ENCODE measurements around the gene MFSD6. TPM values are rescaled to one million over a fixed set of nuclear protein-coding genes. Genes with fewer than 3 reads are reported as not detected.

MFSD6 gene
- polyA plus RNA-seq, 1 donor from 2014 or later: 11.8 TPM

DNA sequence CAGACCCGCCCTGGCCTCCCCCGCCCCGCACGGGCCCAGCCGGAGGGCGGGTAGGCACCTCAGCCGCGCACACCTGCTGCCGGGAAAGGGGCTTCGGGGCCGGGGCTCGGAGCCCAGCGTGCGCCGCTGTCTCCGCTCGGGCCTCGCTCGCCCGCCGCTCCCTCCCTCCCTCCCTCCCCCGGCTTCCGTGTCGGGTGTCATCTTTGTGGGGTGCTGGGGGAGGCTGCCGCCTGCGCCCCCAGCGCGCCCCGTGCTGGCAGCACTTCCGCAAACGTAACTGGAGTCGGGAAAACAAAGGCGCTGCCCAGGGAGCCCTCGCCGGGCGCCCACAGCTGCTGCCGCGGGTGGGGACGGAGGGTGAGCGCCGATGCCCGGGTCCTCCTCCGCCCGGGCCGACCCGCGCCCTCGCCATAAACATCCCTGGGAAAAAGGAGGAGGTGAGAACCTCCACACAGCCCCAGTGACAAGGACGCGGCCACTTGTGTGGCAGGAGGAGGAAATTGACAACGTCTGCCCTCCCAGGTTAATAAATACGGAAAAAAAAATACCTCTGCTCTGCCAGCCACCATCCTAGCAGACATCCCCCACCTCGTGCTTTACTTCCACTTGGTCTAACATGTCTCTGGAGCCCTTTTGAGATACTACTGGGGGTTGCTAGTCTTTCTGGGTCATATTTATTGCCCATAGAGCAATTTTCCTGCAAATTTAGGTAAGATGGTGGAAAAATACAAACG, 550 bp downstream of the MFSD6 start:
- Histone ChIP-seq H3K36me3 (ENCODE audit: insufficient read depth, low read length) (no peaks in the 10 kb centered on the region), H3K9me3 (ENCODE audit: low read length) (no peaks in the 10 kb centered on the region), H3K27me3 (ENCODE audit: insufficient read depth, low read depth, low read length) (peaks cover 7% of the 10 kb centered on the region), H3F3A (ENCODE audit: insufficient read depth, low read length, poor library complexity, severe bottlenecking) (no peaks in the 10 kb centered on the region), H4K20me1 (ENCODE audit: insufficient read depth) (no peaks in the 10 kb centered on the region), H3K27ac (ENCODE audit: low read length) (peak overlapping the region; percentile 77), H3K4me2 (ENCODE audit: low read length) (peak overlapping the region; percentile 96), H3K9me2 (ENCODE audit: insufficient read depth, low read length) (no peaks in the 10 kb centered on the region), H2AFZ (ENCODE audit: low read depth, low read length) (peak overlapping the region; percentile 73), H3K4me3 (ENCODE audit: low read length) (peak overlapping the region; percentile 87), H3K79me2 (replicated peaks; ENCODE audit: insufficient read depth, low read length) (peaks cover 17% of the 10 kb centered on the region), H3K9ac (ENCODE audit: low read length) (peak overlapping the region; percentile 89)
- TF ChIP-seq EZH2 (IDR thresholded peaks at IDR 0.05; ENCODE audit: borderline replicate concordance, insufficient read depth, low read length, poor library complexity, severe bottlenecking) (no peak), SMC3 (conservative IDR thresholded peaks at IDR 0.05; ENCODE audit: poor library complexity) (no peak), MXI1 (conservative IDR thresholded peaks at IDR 0.05; ENCODE audit: poor library complexity, severe bottlenecking) (peak; percentile 38), RAD21 (conservative IDR thresholded peaks at IDR 0.05) (peak; percentile 31), EP300 (conservative IDR thresholded peaks at IDR 0.05; ENCODE audit: poor library complexity, severe bottlenecking) (no peak), REST (IDR thresholded peaks at IDR 0.05; ENCODE audit: borderline replicate concordance) (peak; percentile 55), TAF1 (IDR thresholded peaks at IDR 0.05; ENCODE audit: low read depth) (peak; percentile 38), POLR2AphosphoS5 (IDR thresholded peaks at IDR 0.05) (peak; percentile 9)
- TF ChIP-seq, protein P1, sequence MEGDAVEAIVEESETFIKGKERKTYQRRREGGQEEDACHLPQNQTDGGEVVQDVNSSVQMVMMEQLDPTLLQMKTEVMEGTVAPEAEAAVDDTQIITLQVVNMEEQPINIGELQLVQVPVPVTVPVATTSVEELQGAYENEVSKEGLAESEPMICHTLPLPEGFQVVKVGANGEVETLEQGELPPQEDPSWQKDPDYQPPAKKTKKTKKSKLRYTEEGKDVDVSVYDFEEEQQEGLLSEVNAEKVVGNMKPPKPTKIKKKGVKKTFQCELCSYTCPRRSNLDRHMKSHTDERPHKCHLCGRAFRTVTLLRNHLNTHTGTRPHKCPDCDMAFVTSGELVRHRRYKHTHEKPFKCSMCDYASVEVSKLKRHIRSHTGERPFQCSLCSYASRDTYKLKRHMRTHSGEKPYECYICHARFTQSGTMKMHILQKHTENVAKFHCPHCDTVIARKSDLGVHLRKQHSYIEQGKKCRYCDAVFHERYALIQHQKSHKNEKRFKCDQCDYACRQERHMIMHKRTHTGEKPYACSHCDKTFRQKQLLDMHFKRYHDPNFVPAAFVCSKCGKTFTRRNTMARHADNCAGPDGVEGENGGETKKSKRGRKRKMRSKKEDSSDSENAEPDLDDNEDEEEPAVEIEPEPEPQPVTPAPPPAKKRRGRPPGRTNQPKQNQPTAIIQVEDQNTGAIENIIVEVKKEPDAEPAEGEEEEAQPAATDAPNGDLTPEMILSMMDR (IDR thresholded peaks at IDR 0.05; ENCODE audit: poor library complexity, severe bottlenecking): no peak

DNA sequence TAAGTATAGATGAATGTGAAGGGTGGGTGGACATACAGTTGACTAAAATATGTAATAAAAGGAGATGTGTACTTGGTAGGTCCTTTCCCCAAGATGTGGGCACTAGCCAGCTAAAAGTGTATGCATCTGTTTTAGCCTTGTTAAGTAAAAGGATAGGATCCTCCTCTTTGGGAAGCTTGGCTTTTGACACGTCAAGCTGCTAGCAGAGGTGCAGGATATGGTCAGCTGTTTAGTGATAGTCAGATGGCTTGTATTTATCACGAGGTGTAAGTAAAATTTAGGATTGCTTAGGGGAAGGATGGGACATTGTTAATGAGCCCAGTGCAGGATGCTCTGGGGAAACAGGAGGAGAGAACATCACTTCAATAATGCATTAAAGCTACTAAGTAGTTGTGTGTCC, 1.5 kb downstream of the MFSD6 start:
- H3K9ac ChIP-seq (ENCODE audit: low read length): peak overlapping the region; percentile 89

More for the DNA sequence above, 1.5 kb downstream of the MFSD6 start:
- Histone ChIP-seq H3K79me2 (replicated peaks; ENCODE audit: insufficient read depth, low read length) (peaks cover 17% of the 10 kb centered on the region), H3K27ac (ENCODE audit: low read length) (peak overlapping the region; percentile 77), H3K4me3 (ENCODE audit: low read length) (peak overlapping the region; percentile 87), H3K27me3 (ENCODE audit: insufficient read depth, low read depth, low read length) (peaks cover 7% of the 10 kb centered on the region), H3K36me3 (ENCODE audit: insufficient read depth, low read length) (no peaks in the 10 kb centered on the region), H2AFZ (ENCODE audit: low read depth, low read length) (peak overlapping the region; percentile 73), H3K4me2 (ENCODE audit: low read length) (peak overlapping the region; percentile 96), H4K20me1 (ENCODE audit: insufficient read depth) (no peaks in the 10 kb centered on the region), H3K9me2 (ENCODE audit: insufficient read depth, low read length) (no peaks in the 10 kb centered on the region), H3K9me3 (ENCODE audit: low read length) (no peaks in the 10 kb centered on the region), H3F3A (ENCODE audit: insufficient read depth, low read length, poor library complexity, severe bottlenecking) (no peaks in the 10 kb centered on the region)
- TF ChIP-seq MXI1 (conservative IDR thresholded peaks at IDR 0.05; ENCODE audit: poor library complexity, severe bottlenecking) (no peak), POLR2AphosphoS5 (IDR thresholded peaks at IDR 0.05) (no peak), SMC3 (conservative IDR thresholded peaks at IDR 0.05; ENCODE audit: poor library complexity) (no peak), EP300 (conservative IDR thresholded peaks at IDR 0.05; ENCODE audit: poor library complexity, severe bottlenecking) (no peak), EZH2 (IDR thresholded peaks at IDR 0.05; ENCODE audit: borderline replicate concordance, insufficient read depth, low read length, poor library complexity, severe bottlenecking) (no peak), TAF1 (IDR thresholded peaks at IDR 0.05; ENCODE audit: low read depth) (no peak), REST (IDR thresholded peaks at IDR 0.05; ENCODE audit: borderline replicate concordance) (no peak), RAD21 (conservative IDR thresholded peaks at IDR 0.05) (no peak)
- TF ChIP-seq, protein P1 (IDR thresholded peaks at IDR 0.05; ENCODE audit: poor library complexity, severe bottlenecking): no peak

Data from neural cell (in vitro differentiated cells).